Esophagus muscularis mucosa (tissue), 3 donors: ENCODE results near the gene KMT2A.

Source experiments
- POLR2A ChIP-seq: fragments of 450-650 bp; IDR thresholded peaks from one replicate; pipeline ENCODE4 v1.6.1; 2017; ENCODE audit warnings: antibody characterized with exemption, moderate library complexity, mild to moderate bottlenecking, low read depth
- TF ChIP-seq, protein P1 (sequence below), 3 experiments: fragments of 200-600 bp in 2 of 3; fragments of 450-650 bp in 1 of 3; sonication (generic) in 2 of 3; IDR thresholded peaks; one replicate each; pipeline ENCODE4 v1.5.1; 2017 to 2019; ENCODE audit warnings: antibody characterized with exemption in 3 of 3, mild to moderate bottlenecking in 2 of 3, moderate library complexity in 1 of 3

DNA sequence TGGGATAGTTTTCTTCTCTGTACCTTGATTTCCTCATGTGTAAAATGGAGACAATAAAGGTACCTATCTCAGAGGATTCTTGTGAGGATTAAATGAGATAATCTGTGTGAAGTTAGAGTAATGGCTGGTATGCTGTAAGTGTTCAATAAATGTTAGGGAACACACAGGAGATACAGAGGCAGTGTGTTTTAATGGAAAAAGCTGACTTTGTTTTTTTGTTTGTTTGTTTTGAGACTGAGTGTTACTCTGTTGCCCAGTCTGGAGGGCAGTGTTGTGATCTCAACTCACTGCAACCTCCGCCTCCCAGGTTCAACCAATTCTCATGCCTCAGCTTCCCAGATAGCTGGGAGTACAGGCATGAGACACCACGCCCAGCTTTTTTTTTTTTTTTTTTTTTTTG, 133.4 kb downstream of the KMT2A start:
- TF ChIP-seq, protein P1, sequence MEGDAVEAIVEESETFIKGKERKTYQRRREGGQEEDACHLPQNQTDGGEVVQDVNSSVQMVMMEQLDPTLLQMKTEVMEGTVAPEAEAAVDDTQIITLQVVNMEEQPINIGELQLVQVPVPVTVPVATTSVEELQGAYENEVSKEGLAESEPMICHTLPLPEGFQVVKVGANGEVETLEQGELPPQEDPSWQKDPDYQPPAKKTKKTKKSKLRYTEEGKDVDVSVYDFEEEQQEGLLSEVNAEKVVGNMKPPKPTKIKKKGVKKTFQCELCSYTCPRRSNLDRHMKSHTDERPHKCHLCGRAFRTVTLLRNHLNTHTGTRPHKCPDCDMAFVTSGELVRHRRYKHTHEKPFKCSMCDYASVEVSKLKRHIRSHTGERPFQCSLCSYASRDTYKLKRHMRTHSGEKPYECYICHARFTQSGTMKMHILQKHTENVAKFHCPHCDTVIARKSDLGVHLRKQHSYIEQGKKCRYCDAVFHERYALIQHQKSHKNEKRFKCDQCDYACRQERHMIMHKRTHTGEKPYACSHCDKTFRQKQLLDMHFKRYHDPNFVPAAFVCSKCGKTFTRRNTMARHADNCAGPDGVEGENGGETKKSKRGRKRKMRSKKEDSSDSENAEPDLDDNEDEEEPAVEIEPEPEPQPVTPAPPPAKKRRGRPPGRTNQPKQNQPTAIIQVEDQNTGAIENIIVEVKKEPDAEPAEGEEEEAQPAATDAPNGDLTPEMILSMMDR (IDR thresholded peaks at IDR 0.05): no peak
- TF ChIP-seq POLR2A: no peak
